Endothelial cell of umbilical vein (primary cell): ENCODE results near the gene BEX1.

ENCODE experiments used
- EZH2 ChIP-seq: IDR thresholded peaks from 2 replicates; pipeline ENCODE4 v1.6.1; 2012; ENCODE audit warnings: borderline replicate concordance, low read depth, mild to moderate bottlenecking, moderate library complexity, low read length, inconsistent platforms; ENCODE audit not compliant: severe bottlenecking
- TF ChIP-seq, protein P1 (sequence below), 2 donors: IDR thresholded peaks; 1 replicate in 1 of 2; 2 replicates in 1 of 2; pipeline ENCODE4 v1.5.1; 2011; ENCODE audit warnings: low read length in 2 of 2, mild to moderate bottlenecking in 2 of 2, moderate library complexity in 2 of 2, control low read depth in 1 of 2, inconsistent platforms in 1 of 2, low read depth in 1 of 2; ENCODE audit not compliant: insufficient read depth in 1 of 2; ENCODE audit errors: extremely low read depth in 1 of 2

- TF ChIP-seq, protein P1, sequence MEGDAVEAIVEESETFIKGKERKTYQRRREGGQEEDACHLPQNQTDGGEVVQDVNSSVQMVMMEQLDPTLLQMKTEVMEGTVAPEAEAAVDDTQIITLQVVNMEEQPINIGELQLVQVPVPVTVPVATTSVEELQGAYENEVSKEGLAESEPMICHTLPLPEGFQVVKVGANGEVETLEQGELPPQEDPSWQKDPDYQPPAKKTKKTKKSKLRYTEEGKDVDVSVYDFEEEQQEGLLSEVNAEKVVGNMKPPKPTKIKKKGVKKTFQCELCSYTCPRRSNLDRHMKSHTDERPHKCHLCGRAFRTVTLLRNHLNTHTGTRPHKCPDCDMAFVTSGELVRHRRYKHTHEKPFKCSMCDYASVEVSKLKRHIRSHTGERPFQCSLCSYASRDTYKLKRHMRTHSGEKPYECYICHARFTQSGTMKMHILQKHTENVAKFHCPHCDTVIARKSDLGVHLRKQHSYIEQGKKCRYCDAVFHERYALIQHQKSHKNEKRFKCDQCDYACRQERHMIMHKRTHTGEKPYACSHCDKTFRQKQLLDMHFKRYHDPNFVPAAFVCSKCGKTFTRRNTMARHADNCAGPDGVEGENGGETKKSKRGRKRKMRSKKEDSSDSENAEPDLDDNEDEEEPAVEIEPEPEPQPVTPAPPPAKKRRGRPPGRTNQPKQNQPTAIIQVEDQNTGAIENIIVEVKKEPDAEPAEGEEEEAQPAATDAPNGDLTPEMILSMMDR (IDR thresholded peaks at IDR 0.05; ENCODE audit: extremely low read depth in 1 of 2, insufficient read depth in 1 of 2, low read depth in 1 of 2, low read length in 2 of 2): no peak
- TF ChIP-seq EZH2: no peak
These were observed 34.5 kb upstream of the BEX1 start for GRCh38 chrX:103098488-103098887.
